IPS-15b (cell line): ENCODE measurements around the gene CELA2A.
"Not testable (repeated sequence)": the region's sequence is repeated elsewhere in the genome, so short reads cannot be mapped to it uniquely, and the experiment has no call there.

ENCODE experiments used
- H3K27me3 ChIP-seq: one replicate; pipeline ENCODE4 v1.6.1; 2013; ENCODE audit warnings: low read length; ENCODE audit not compliant: control insufficient read depth, insufficient read depth
- H3K36me3 ChIP-seq: one replicate; pipeline ENCODE4 v1.6.1; 2013; ENCODE audit warnings: low read length; ENCODE audit not compliant: control insufficient read depth, insufficient read depth
- H3K4me1 ChIP-seq: one replicate; pipeline ENCODE4 v1.6.1; 2013; ENCODE audit warnings: mild to moderate bottlenecking, low read length; ENCODE audit not compliant: control insufficient read depth, insufficient read depth
- H3K4me3 ChIP-seq: one replicate; pipeline ENCODE4 v1.5.1; 2013; ENCODE audit warnings: low read depth, low read length
- H3K9ac ChIP-seq: one replicate; pipeline ENCODE4 v1.6.1; 2013; ENCODE audit warnings: low read depth, mild to moderate bottlenecking, low read length
- H3K9me3 ChIP-seq: one replicate; pipeline ENCODE4 v1.6.1; 2013; ENCODE audit warnings: mild to moderate bottlenecking, low read length; ENCODE audit not compliant: control insufficient read depth, insufficient read depth

The CELA2A gene

DNA sequence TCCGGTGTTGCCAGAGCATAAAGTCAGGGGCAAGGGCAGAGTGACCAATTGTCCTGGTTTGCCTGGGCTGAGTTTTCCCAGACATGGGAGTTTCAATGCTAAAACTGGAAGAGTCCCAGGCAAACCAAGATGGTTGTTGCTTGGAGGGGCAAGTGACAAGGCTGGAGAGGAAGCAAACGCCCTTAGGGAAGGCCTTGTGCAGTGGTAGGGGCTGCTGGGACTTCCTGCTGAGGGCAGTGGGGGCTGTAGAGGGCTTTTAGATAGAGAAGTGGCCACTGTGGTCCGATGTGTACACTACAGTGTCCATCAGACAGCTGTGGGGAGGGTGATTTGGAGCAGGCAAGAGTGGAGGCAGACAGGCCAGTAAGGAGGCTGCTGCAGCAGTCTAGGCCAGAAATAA is 7.0 kb upstream of the CELA2A start:
- H3K9ac ChIP-seq: no peak overlapping the region
- H3K4me1 ChIP-seq: no peaks in the 10 kb centered on the region
- H3K36me3 ChIP-seq: no peaks in the 10 kb centered on the region
- no peak overlapping the region for H3K4me3 ChIP-seq
- H3K9me3 ChIP-seq: no peaks in the 10 kb centered on the region
- no peaks in the 10 kb centered on the region for H3K27me3 ChIP-seq

DNA sequence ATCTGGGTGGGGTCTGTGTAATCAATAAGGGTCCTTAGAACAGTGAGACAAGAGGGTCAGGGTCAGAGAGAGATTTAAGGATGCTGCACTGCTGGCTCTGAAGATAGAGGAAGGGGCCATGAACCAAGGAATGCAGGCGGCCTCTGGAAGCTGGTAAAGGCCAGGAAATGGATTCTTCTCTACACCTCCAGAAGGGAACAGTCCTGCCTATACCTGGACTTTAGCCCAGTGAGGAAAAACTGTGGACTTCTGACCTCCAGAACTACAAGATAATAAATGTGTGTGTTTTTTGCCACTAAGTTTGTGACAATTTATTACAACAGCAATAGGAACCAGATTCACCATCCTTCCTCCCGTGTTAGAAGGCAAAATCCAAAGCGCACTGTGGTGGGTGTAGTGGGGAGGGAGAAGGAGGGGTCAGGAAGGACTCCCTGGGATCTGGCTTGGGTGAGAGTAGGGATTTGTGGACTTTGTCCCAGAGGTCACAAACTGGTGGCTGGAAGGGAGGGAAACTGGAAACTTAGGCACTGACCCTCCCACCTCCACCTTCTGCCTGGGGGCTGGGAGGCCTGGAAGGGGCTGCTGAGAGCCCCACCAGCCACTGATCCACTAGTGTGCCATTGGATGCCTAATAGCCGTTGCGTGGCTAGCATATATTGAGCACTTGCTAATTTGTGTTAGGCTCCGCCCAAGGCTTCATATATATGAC is 5.4 kb upstream of the CELA2A start:
- Histone ChIP-seq H3K9ac (no peak overlapping the region), H3K4me3 (no peak overlapping the region), H3K36me3 (no peaks in the 10 kb centered on the region), H3K27me3 (no peaks in the 10 kb centered on the region), H3K4me1 (no peaks in the 10 kb centered on the region), H3K9me3 (no peaks in the 10 kb centered on the region)

DNA sequence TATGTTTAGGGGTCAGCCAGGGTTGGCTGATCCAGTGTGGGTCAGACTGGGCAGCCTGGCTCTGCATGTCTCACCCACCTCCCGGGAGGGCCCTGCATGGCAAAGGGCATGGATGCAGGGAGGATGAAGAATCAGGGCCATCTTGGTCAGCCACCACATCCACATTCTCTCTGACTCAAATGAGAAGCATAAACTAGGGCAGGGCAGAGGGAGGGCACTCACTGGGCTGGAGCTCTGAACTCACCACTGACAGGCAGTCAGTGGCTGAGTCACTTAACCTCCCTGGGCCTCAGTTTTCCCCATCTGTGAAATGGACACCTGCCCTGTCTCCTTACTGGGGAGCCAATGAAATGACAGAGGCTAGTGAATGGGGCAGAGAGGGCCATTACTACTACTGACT is 4.3 kb upstream of the CELA2A start:
- Histone ChIP-seq H3K9me3 (no peaks in the 10 kb centered on the region), H3K4me1 (no peaks in the 10 kb centered on the region), H3K4me3 (no peak overlapping the region), H3K27me3 (no peaks in the 10 kb centered on the region), H3K36me3 (no peaks in the 10 kb centered on the region), H3K9ac (no peak overlapping the region)

DNA sequence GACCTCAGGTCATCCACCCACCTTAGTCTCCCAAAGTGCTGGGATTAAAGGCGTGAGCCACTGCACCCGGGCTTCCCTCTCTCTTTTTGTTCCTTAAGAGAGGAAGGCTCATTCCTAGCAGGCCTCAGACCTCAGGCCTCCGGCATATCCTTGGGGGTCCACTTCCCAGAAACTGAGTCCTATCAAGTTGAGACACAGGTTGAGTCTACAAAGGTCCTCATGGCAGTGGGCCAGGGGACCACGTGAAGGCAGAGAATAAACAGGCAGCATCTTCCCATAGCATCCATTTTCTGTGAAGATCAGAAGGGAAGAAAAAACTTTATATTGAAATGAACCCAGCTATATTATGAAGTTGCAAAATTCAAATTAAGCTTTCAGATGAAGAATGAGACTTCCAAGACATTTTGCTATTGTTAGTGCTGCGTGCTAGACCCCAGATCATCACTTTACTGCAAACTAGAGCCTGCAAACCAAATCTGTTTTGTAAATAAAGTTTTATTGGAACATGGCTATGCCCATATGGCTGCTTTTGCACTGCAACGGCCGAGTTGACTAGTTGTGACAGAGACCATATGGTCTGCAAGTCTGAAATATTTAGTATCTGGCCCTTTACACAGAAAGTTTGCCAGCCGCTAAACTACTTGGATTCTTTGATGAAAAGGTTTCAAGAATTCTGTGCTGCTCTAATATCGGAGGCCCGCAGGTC is 3.5 kb upstream of the CELA2A start:
- Histone ChIP-seq H3K9me3 (no peaks in the 10 kb centered on the region), H3K4me3 (no peak overlapping the region), H3K4me1 (no peaks in the 10 kb centered on the region), H3K9ac (no peak overlapping the region), H3K36me3 (no peaks in the 10 kb centered on the region), H3K27me3 (no peaks in the 10 kb centered on the region)

DNA sequence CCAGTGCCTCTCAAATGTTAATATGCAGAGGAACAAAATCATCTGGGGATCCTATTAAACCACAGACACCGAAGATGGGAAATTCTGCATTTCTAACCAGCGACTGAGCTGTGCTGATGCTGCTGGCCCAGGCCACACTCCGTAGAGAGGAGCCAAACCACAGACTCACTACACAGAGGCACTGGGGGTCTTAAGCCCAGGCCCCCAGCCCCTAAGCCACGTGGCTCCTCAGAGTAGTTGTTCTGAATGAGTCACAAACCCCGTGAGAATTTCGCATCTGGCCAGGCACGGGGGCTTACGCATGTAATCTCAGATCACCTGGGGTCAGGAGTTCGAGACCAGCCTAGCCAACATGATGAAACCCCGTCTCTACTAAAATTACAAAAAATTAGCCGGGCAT is 2.8 kb upstream of the CELA2A start:
- Histone ChIP-seq H3K4me1 (no peaks in the 10 kb centered on the region), H3K4me3 (no peak overlapping the region), H3K9ac (no peak overlapping the region), H3K27me3 (no peaks in the 10 kb centered on the region), H3K9me3 (no peaks in the 10 kb centered on the region), H3K36me3 (no peaks in the 10 kb centered on the region)

DNA sequence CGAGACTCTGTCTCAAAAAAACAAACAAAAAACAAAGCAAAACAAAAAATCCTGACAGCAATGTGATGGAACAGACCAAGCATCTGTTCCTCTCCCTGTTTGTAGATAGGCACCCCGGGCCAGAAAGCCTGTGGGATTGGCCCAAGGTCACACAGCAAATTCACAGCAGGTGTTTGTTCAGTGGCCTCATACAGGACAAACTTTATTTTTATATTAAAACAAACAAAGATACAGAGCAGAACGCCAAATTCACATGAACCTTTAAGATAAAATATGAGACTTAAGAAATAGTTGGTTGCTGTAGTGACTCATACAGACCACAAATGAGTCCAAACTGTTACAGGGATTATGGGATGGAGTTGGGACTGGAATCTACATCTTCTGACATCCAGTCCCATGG is 2.3 kb upstream of the CELA2A start:
- Histone ChIP-seq H3K36me3 (no peaks in the 10 kb centered on the region), H3K4me1 (no peaks in the 10 kb centered on the region), H3K4me3 (no peak overlapping the region), H3K9ac (no peak overlapping the region), H3K27me3 (no peaks in the 10 kb centered on the region), H3K9me3 (no peaks in the 10 kb centered on the region)

DNA sequence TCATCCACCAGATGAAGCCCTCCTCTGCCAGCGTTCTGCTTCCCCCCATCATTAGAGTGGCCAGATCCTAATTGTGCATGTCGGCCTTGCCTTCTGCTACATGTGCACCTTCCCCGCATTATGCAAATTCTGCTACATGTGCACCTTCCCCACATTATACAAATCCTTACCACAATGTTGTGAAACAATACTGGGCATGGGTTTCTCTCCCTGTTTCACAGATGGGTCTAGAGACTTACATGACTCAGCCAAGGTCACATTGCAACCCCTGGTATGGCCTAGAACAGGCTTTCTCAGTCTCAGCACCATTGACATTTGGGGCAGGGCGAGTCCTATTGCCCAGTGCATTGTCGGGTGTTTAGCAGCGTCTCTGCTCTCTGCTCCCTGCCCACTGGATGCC is 1.0 kb upstream of the CELA2A start:
- Histone ChIP-seq H3K27me3 (no peaks in the 10 kb centered on the region), H3K36me3 (no peaks in the 10 kb centered on the region), H3K4me3 (no peak overlapping the region), H3K9me3 (no peaks in the 10 kb centered on the region), H3K4me1 (no peaks in the 10 kb centered on the region), H3K9ac (no peak overlapping the region)

DNA sequence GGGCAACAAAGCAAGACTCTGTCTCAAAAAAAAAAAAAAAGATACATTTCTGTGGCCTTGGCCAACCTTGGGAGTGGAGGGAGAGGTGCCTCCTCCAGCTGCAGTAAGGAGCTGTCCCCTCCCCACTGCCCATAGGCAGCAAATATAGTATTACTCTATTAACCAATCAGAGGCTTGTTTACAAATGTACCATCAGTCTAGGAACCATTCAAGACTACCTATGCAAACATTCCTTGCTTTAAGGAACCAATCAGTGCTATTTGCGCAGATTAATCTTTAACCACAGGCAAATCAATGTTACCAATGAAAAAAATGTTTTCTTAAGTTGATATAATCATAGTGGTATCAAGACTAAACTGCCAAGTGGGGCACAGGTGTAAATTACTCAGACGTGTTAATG is 1.1 kb downstream of the CELA2A start:
- Histone ChIP-seq H3K27me3 (no peaks in the 10 kb centered on the region), H3K9me3 (no peaks in the 10 kb centered on the region), H3K9ac (no peak overlapping the region), H3K36me3 (no peaks in the 10 kb centered on the region), H3K4me1 (no peaks in the 10 kb centered on the region), H3K4me3 (no peak overlapping the region)

DNA sequence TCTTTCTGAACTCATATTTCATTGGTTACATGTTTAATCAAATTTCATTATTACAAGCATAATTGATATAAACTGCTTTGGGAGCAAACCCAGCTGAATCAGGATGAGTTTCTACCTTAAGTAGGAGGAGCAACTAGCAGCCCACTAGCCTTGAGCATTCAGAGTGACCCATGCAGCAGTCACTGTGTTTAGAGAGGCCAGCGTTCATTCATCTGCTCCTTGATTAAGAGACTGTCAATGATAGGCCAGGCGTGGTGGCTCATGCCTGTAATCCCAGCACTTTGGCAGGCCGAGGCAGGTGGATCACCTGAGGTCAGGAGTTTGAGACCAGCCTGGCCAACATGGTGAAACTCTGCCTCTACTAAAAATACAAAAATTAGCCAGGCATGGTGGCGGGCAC is 1.9 kb downstream of the CELA2A start:
- H3K4me3 ChIP-seq, H3K9ac ChIP-seq, H3K4me1 ChIP-seq: not testable (repeated sequence)

DNA sequence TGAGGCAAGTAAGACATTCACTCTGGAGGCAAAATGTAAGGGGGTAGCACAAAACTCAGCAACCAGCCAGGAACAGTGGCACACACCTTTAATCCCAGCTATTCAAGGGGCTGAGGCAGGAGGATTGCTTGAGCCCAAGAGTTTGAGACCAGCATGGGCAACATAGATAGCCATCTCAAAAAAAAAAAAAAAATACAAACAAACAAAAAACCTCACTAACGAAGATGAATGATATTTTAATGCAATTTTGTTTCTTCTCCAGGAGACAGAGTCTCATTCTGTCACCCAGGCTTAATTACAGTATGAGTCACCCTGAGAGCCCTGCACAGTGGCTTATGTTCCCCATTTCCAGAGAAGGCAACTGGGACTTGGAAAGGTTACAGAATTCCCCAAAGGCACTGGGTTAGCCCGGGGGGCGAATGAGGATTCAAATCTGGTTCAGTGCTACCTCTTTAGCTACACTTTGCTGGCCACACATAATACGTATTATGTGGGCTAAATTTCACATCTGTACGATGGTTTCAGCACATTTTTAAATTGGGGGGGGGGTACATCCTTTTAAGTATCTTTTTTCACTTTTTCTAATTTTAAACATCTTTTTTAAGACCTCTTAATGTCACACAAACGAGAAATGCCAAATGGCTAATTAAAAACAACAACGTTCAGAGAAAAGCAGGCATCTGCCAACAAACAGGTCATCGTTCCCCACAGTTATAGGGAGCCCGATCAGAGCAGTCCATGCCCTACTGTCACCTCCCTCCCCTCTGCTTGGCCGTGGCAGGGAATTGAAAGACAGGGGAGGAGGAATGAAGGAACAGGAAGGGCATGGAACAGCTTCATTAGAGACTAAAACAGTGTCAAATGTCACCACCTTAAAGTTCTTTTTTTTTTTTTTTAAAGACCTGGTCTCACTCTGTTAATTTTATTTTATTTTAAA is 3.5 kb downstream of the CELA2A start:
- H3K4me3 ChIP-seq: no peak overlapping the region

More for the DNA sequence above, 1.9 kb downstream of the CELA2A start:
- not testable (repeated sequence) for H3K9me3 ChIP-seq, H3K27me3 ChIP-seq, H3K36me3 ChIP-seq

DNA sequence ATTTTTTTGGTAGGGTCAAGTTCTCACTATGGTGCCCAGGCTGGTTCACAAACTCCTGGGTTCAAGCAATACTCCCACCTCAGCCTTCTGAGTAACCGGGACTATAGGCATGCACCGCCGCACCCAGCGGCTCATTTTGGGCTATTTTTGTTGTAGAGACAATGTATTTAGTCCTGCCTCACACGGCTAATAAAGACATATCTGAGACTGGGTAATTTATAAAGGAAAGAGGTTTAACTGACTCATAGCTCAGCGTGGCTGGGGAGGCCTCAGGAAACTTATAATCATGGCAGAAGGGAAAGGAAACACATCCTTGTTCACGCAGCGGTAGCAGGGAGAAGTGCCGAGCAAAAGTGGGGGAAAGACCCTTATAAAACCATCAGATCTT is 4.2 kb downstream of the CELA2A start:
- H3K9ac ChIP-seq: no peak overlapping the region

More for the DNA sequence above, 3.5 kb downstream of the CELA2A start:
- no peak overlapping the region for H3K9ac ChIP-seq
- no peaks in the 10 kb centered on the region for H3K27me3 ChIP-seq
- no peaks in the 10 kb centered on the region for H3K36me3 ChIP-seq
- no peaks in the 10 kb centered on the region for H3K9me3 ChIP-seq
- no peaks in the 10 kb centered on the region for H3K4me1 ChIP-seq

More for the DNA sequence above, 4.2 kb downstream of the CELA2A start:
- H3K4me1 ChIP-seq: no peaks in the 10 kb centered on the region
- H3K36me3 ChIP-seq: no peaks in the 10 kb centered on the region
- no peaks in the 10 kb centered on the region for H3K27me3 ChIP-seq
- H3K9me3 ChIP-seq: no peaks in the 10 kb centered on the region
- H3K4me3 ChIP-seq: no peak overlapping the region
